Neural cell (in vitro differentiated cells): ENCODE measurements around the gene C16orf89.

Experiments used
- CTCF ChIP-seq: fragments of 450-650 bp; IDR thresholded peaks from 2 replicates; pipeline ENCODE4 v1.5.1; 2014; ENCODE audit warnings: antibody characterized with exemption, mild to moderate bottlenecking, moderate library complexity; ENCODE audit not compliant: poor library complexity, severe bottlenecking
- EP300 ChIP-seq: fragments of 450-650 bp; conservative IDR thresholded peaks from 2 replicates; pipeline ENCODE4 v1.6.1; 2014; ENCODE audit warnings: antibody characterized with exemption, mild to moderate bottlenecking, moderate library complexity; ENCODE audit not compliant: poor library complexity, severe bottlenecking
- EZH2 ChIP-seq: fragments of 200-600, 300-800 bp; shearing (Covaris generic), sonication (generic); IDR thresholded peaks from 2 replicates; pipeline ENCODE4 v1.6.1; 2014; ENCODE audit warnings: antibody characterized with exemption, low read length, borderline replicate concordance, mild to moderate bottlenecking; ENCODE audit not compliant: insufficient read depth, poor library complexity, severe bottlenecking
- MXI1 ChIP-seq: fragments of 450-650 bp; conservative IDR thresholded peaks from 2 replicates; pipeline ENCODE4 v1.6.1; 2014; ENCODE audit warnings: antibody characterized with exemption, mild to moderate bottlenecking; ENCODE audit not compliant: poor library complexity, severe bottlenecking
- POLR2AphosphoS5 ChIP-seq: IDR thresholded peaks from 2 replicates; pipeline ENCODE4 v1.6.1; 2012
- REST ChIP-seq: IDR thresholded peaks from 2 replicates; pipeline ENCODE4 v1.6.1; 2012; ENCODE audit warnings: borderline replicate concordance
- SMC3 ChIP-seq: fragments of 450-650 bp; conservative IDR thresholded peaks from 2 replicates; pipeline ENCODE4 v1.6.1; 2014; ENCODE audit warnings: antibody characterized with exemption, mild to moderate bottlenecking, moderate library complexity; ENCODE audit not compliant: poor library complexity
- TAF1 ChIP-seq: IDR thresholded peaks from 2 replicates; pipeline ENCODE4 v1.6.1; 2012; ENCODE audit warnings: low read depth

- TF ChIP-seq SMC3 (no peak), CTCF (no peak), POLR2AphosphoS5 (no peak), EZH2 (no peak), TAF1 (no peak), REST (no peak), EP300 (no peak), MXI1 (no peak)
These were observed 61.4 kb downstream of the C16orf89 start for GRCh38 chr16:5004311-5004710.
